GM18499 (cell line): ENCODE measurements around the gene ORM1.

Experiments
- ATAC-seq: cut with Tn5 transposase; IDR thresholded peaks from one replicate; pipeline ENCODE4 v1.9.1; 2021; ENCODE audit warnings: moderate number of reproducible peaks; ENCODE audit not compliant: insufficient read depth, unreplicated experiment

Gene ORM1

DNA sequence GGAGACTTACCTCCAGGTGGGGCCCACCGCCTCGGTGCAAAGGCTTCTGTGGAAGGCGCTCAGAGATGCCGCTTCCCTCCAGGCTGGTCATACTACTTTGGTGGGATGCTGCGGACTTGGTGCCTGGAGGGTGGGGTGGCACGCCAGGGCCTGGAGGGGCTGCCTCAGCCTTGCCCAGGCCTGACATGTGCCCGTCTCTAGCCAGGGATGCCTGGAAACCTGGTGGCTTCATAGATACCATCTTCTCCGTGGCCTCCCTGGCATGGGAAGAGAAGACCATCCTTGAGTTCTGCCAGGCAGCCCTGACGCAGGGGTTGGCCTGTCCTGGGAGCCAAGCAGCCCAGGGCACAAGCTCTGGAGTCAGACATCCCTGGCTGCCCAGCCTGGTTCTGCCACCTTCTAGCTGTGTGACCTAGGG, 35.0 kb downstream of the ORM1 start:
- no peak for ATAC-seq

DNA sequence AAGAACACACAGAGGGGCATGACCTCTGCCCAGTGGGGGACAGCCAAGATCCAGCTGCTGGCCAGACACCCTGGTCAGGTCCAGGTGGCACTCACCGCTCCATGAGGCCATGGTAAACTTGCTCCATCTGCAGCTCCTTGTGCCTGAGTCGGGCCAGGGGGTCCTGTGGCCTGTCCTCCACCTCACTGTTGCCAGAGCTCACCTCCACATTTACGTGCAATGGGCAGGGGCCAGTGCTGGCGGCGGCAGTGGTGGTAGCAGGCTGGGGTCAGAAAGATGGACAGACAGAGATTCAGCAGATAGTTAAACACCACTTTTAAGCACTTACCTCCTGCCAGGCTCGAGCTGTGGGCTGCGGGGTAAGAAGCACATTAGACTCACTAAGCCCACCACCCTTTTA, 36.9 kb downstream of the ORM1 start:
- ATAC-seq = no peak

DNA sequence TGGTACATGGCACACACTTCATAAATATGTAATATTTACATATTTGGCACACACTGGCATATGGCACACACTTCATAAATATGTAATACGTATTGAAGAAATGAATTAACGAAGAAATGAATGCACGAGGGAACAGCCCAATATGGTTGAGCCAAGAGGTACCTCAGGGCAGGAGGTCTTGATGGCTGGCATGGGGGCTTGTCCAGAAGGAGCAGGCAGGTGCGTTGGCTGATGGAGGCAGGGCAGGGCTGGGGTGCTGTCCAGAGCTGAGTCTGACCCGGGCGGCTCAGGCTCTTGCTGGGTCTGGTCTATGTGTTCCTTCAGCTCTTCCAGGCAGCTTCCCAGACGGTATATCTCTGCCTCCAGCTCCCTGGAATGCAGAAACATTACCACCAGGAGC, 38.6 kb downstream of the ORM1 start:
- no peak for ATAC-seq

DNA sequence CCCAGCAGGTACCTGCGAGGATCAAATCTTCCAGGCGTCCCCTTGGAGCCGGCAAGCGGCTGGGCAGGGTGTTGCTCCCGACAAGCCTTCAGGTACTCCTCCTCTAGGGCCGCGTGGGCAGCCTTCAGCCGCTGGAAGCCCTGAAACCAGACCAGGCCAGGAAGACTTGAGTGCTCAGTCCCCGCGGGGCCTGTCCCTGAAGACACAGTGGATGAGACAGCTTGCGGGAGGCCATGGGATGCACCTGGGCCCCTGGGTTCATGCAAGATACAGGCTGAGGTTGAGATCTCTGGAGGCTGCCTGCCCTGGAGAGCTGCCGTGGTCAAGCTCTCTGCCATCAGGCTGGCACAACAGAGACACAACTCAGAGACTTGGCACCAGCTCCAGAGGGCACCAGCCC, 39.5 kb downstream of the ORM1 start:
- no peak for ATAC-seq

DNA sequence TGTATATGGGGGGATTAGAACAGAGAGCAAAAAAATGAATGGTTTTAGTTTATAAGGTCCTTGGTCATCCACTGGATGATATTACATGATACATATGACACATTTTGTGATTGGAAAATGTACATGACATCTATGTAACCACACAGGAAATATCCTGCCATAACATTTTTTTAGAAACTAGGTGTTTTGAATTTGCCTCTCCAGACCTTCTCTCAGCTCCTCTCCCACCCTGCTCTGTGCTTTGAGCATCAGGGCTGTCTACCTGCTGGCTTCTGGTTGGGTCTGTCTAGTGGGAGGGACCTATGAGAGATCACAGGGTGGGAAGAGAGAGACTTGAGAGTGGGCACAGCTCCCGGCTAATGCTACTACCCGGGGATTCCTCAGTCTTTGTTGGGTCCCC, 40.5 kb downstream of the ORM1 start:
- no peak for ATAC-seq

DNA sequence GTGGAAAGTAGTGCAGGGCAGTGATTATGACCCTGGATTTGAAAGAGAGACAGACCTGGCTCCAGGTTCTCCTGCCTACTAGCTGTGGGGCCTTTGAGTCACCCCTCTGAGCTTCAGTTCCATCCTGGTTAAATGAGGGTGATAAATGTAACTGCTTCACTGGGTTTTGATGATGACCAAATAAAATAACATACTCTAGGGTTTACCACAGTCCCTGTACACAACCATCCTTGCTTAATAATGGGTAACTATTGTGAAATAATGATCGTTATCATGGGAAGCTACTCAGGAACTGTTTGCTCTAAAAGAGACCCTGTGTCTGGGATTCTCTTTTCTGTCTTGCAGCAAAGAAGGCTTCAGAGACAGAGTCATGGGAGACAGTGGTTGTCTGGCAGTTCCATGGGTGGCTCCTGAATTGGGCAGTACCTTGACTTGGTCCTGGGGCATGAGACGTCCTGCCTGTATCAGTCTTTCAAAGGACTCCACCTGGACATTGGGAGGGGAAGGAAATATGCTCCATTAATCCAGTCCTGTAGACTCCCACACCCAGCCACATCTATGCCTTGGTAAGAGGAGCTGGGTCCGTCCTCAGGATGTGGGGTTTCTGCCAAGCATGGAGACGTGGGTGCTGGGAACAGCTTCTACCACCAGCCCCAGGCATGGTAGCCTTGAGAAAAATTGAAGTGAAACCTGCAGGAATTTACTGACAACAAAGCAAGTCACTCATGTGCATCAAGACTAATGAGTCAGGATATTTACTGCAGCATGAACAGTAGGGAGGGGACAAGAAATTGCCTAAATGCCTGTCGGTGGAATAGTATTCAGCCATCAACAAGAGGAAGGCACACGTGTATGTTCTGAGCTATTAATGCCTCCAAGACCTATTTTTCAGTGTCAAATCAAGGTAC, 41.5 kb downstream of the ORM1 start:
- ATAC-seq = no peak

DNA sequence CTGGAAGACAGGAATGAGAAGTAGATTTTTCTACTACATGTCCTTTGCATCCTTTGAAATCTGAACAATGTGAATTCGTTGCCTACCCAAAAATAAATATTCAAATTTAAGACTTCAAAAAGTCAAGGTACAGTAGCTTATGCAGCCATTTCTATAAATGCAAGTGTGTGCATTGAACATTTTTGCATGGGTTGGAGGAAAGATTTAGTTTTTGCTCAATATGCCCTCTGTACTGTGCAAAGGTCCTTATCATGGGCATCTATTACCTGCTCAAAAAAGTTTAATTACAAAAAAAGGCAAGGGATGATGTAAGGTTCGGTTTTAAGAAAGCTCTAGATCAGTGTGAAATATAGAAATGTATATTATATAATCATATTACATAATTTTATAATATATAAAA, 42.3 kb downstream of the ORM1 start:
- ATAC-seq = no peak

DNA sequence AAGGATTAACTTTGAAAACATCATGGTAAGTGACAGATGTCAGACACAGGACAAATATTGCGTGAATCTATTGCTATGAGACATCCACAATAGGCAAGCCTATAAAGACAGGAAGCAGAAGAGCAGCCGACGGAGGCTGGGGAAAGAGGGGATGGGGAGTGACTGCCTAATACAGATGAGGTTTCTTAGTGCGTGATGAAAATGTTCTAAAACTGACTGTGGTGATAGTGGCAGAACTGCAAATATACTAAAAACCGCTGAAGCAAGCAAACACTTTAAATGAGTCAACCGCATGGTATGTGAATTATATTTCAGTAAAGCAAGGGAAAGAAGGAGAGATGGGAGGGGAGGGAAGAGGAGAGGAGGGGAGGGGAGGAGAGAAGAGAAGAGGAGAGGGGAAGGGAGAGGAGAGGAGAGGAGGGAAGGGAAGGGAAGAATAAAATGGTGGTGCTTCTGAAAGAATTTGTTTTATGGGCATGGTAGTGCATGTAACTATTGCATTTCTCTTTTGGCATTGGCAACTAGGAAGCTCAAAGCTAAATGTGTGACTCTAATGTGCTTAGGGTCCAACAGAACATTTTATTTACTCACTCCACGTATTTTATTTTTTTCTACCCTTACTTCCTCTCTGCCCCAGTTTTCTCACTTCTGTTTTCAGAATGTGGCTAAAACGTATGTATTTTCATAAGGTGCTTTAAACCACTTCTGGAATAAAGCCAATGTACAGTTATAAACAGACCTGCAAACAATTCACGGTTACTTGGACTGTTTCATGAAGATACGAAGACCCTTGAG, 43.6 kb downstream of the ORM1 start:
- no peak for ATAC-seq

DNA sequence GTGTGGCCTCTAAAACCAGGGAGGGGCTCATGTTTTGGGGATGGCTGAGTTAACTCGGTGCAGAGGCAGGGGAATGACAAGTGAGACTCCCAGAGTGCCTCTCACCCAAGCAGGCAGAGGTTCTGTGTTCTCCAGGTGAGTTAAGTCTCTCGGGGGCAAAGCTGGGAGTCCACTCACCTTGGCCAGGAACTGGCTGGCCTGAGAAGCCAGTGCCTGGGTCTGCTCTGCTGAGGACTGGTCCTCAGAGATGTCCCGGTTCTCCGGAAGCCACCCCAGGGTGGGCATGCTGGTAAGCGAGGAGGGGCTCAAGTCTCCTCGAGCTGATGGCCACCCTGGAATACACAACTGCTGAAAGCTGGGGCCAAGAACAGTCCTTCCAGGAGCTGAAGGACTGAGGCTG, 44.5 kb downstream of the ORM1 start:
- ATAC-seq = no peak

DNA sequence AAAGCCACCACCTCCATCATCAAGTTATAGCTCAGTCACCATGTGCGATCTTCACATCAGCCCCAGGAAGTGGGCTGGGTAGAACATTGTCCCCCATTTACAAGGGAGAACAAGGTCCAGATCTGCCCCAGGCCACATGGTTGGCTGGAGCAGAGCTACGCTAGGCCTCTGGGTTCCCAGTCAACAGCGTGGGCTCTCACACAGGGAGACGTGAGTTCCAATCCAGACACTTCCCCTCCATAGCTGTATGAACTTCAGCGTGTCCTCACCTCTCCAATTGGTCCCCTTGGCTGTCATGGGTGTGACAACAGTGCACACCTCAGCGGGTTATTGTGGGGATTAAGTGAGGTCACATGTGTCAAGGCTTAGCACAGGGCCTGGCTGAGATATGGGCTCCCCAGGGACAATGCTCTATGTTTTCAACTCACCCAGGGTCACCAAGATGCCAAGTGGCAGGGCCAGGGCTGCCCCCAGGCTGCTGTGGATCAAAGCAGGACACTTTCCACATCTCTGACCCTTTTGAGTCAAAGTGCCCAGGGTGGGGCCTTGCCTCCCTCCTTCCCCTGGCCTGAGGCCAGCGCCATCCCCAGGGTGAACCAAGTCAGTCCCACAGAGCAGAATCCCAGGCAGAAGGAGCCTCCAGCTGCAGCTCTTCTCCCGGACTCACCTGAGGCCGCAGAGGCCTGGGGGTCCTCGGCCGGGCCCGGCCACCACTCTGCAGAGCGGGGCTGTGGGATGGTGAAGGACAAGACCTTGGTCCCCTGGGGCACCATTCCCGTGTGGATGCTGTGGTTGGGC, 45.1 kb downstream of the ORM1 start:
- ATAC-seq = no peak

DNA sequence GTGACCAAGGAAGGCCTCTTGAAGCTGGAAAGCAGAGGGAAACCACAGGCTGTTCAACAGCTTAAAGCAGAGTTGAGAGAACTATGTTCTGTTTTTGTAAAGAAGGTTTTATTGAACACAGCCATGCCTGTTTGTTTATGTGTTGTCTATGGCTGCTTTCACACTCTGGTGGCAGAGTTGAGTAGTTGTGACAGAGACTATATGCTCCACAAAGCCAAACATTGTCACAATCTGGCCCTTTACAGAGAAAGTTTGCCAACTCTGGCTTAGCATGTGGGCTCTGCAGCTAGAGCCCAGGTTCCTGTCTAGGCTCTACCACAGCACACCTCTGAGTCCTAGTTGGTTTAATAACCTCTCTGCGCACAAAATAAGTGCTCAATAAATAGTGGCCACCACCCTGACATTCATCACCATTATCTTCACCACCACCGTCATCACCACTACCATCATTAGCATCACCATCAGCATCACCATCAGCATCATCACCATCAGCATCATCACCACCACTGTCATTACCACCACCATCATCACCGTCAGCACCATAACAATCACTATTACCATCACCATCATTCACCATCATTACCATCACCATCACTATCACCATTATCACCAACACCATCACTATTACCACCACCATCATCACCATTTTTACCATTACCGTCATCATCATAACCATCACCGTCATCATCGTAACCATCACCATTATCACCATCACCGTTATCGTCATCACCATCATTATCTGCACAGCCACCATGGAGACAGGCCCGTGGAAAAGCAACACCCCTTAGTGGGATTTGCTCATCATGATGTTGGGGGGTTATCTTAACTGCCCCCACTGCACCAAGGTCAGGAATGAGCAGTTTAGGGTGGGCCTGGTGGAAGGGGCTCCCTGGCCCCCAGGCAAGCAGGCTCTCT, 46.6 kb downstream of the ORM1 start:
- ATAC-seq = no peak

DNA sequence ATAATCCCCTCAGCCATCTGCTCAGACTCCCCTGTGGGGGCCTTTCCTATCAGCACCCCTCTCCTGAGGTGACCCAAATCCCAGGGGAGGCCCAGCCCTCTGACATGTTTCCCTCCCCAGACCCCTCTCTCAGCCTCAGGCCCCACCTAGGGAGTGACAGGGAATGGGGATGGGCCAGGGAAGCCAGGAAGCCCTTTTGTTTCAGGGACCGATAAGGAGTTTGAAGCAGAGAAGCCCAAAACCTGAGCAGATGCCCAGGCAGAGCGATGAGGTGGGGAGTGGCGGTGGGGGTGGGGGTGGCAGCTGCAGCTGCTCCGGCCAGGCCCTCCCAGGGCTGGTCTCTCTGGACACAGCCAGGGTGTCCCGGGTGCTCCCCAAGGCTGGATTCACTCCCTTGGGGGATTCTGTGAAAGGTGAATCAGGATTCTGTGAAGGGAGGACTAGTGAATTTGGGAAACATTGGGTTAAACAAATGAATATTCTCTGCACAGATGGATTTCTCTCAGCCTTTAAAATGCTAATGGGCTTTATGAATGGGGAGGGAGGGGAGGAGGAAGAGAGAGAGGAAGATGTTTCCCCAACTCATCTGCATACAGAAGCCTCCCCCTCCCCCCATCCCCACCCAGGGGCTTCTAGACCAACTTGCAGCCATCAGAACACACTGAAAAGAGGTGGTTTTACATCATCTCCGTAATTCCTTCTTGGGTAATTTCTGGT, 47.5 kb downstream of the ORM1 start:
- no peak for ATAC-seq

DNA sequence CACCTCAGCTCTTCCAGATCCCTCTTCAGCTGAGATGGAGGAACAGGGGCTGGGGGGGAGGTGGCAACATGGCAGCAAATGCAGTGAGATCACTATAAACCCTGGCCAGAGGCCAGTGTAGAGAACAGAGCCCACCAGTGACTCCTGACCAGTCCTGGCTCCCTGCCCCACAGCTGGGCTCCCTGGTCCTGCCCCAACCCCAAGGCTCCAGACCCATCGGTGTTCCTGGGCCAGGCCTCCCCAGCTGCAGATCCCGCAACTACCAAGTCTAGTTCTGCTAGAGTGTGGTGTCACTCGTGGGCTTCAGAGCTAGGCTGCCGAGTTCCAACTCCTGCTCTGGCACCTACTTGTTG, 48.0 kb downstream of the ORM1 start:
- no peak for ATAC-seq

DNA sequence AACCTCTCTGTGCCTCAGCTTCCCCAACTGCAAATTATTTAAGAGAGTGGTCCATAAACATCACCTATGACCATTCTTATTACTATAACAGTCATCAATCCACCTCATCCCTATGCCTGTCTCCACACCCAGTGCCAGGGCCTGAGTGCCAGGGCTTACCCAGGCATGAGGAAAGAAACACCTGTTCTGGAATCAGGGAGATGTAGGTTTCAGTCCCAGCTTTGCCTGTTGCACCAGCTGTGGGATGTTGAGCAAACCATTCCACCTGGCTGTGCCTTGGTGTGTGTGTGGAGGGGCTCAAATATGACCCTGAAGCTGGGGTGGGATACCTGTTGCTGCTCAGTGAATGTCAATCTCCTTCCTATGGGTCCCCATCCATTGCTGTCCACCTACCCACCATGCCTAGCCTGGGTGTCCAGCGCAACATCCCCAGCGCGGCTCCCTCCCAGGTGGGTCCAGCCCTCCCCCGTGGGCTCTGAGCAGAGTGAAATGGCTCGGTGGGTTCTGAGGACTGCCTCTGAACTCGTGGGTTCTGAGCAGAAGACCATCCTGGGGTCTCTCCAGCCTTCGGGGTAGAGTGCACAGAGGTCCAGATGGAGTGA, 48.5 kb downstream of the ORM1 start:
- no peak for ATAC-seq

DNA sequence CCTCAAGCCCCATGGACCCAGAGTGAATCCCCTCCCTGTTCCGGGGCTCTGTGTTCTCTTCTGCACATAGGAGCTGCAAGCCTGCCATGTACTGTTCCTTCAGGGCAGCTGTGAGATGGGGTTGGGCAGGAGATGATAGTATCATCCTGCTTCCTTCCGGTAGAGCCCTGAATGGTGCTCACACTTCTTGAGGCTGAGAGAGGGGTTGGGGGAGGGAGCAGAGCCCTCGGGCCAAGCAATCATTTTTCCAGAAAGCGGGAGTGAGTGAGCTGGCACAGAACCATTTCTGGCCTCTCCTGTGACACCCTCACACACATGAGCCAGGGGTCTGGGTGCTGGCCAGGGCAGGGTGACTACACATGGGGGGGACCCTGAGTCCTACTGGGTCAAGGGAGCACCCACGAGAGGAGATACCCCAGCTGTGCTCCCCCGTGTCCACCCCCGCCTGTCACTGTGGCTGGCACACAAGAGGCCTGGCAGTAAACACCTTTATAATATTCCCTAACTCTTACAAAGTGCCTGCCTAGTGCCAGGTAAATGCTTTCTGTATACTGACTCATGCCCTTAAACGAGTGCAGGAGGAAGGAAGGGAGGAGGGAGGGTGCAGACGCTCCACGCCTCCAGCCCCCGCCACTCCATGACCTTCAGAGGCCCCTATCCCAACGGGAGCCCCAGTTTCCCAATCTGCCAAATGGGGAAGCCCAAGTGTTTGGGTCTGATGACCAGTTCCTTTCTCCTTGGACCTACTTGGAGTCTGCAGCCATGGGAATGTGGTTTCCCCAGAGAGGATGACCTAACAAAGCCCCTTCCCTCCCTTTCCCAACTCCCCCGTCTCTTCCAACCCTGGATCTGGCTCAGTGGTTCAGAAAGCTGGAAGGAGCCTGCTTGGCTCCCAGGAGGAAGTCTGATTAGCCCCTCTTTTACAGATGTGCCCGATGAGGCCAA, 49.3 kb downstream of the ORM1 start:
- ATAC-seq = no peak

DNA sequence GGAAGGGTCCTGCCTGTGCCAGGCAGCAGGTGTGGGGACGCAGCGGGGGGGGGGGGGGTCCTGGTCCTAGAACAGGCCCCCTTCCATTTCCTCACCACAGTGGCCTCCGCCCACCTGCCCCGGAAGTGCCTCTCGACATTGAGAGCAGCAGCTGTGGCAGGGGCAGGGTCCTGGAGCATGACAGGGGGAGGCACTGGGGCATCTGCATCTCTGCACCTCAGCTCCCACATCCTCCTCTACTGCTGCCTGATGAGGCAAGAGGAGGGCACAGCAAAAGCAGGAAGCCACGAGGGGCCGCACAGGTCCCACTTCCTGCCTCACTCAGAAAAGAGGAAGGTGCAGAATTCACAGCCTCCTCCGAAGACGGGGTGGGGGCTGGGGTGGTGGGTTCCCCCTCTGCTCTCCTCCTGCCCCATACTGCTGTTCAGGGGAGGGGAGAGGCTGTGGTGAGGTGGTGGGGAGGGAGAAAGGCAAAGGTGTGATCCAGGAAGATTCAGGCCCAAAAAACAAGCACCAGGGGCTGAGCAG, 50.1 kb downstream of the ORM1 start:
- ATAC-seq = peak; percentile 83

DNA sequence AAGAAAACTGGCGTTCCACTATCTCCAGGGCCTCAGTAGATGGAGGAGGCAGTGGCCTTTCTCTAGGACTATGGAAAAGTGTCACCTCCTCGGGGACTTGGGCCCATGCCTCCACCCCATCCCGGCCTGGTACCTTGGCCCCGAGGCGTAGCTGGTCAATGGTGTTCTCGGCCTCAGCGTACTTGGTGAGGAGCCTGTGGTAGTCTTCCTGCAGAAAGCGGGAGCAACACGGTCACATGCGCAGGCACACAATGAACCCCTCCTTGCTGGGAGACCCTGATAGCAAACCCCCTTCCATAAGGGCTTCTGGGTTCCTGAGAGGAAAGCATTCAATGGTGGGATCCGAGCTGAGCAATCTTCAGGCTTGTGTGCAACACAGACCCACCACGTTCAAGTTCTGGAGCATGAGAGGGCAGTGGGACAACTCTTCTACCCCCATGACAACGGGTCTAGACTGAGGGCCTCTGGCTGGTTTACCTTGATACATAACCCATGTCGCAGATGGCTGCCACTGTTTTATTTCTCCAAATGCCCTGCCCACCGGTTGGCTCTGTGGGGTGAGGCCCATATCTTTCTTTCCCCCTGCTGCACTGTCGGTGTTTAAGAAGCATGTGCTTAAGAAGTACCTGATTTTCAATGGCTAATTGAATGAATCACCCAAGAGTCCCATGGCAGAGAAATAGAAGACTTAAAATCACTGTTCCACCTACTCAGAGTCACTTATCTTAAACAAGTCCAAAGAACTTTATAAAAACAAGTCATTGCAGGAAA, 51.2 kb downstream of the ORM1 start:
- no peak for ATAC-seq
